ENCODE data around the gene OR6J1.
A peak's percentile ranks its signal among the peaks of the same experiment; 100 is the strongest.

OR6J1 gene

GRCh38 chr14:22650046-22650739 lies 6.0 kb upstream of the OR6J1 start:
- Histone ChIP-seq H3K27ac (ENCODE audit: extremely low read depth, low read depth, low read length) (no peak overlapping the region), H3K36me3 (ENCODE audit: control insufficient read depth in 2 of 2, insufficient read depth in 1 of 2, low read length in 2 of 2) (no peaks in the 10 kb centered on the region), H3K9me3 (ENCODE audit: control insufficient read depth, insufficient read depth, low read depth, low read length) (no peaks in the 10 kb centered on the region), H3K4me1 (ENCODE audit: control insufficient read depth, insufficient read depth, low read length) (peaks cover 2% of the 10 kb centered on the region; the same call in 1 of the 2 replicates), H3K4me3 (ENCODE audit: low read depth, low read length) (no peak overlapping the region)
- ChIA-PET POLR2A (interaction anchor here (0.6 to 1.3 kb wide), 2 partner anchors 14 to 1149 kb away, joined by 4 to 8 read pairs; no protein-coding TSS in a partner anchor), CTCF (interaction anchor here (0.5 to 4.9 kb wide), 3 partner anchors 68 to 163 kb away, joined by 3 to 91 read pairs (median 4); no protein-coding TSS in a partner anchor)
- no peak for TF ChIP-seq ZNF776 (tag by site-specific recombination; IDR thresholded peaks at IDR 0.05; ENCODE audit: borderline replicate concordance)
- no peak for TF ChIP-seq ZNF610 (tag by site-specific recombination; IDR thresholded peaks at IDR 0.05; ENCODE audit: borderline replicate concordance)
- no peak for TF ChIP-seq ZNF645 (tag by site-specific recombination; IDR thresholded peaks at IDR 0.05)
- TF ChIP-seq ZNF157 (tag by site-specific recombination; IDR thresholded peaks at IDR 0.05), result no peak
- TF ChIP-seq ZNF768 (tag by site-specific recombination; IDR thresholded peaks at IDR 0.05), result no peak
- no peak for TF ChIP-seq ZNF513 (tag by site-specific recombination; IDR thresholded peaks at IDR 0.05)
- no peak for TF ChIP-seq ZNF10 (tag by site-specific recombination; IDR thresholded peaks at IDR 0.05)
- TF ChIP-seq ZNF18 (tag by site-specific recombination; IDR thresholded peaks at IDR 0.05), result no peak
- TF ChIP-seq ZFP3 (tag by site-specific recombination; IDR thresholded peaks at IDR 0.05; ENCODE audit: low read depth), result no peak
- no peak for TF ChIP-seq INSM2 (tag by site-specific recombination; IDR thresholded peaks at IDR 0.05)
- no peak for TF ChIP-seq KLF1 (tag by site-specific recombination; IDR thresholded peaks at IDR 0.05)
- no peak for TF ChIP-seq ZNF175 (tag by site-specific recombination; IDR thresholded peaks at IDR 0.05)
- TF ChIP-seq HOXA7 (CRISPR knock-in tag; IDR thresholded peaks at IDR 0.05; ENCODE audit: borderline replicate concordance), result no peak
- peak; percentile 56; the same call in 1 of the 2 replicates for TF ChIP-seq PRDM10 (tag by site-specific recombination; IDR thresholded peaks at IDR 0.05)
- no peak for TF ChIP-seq ZNF426 (tag by site-specific recombination; IDR thresholded peaks at IDR 0.05)
- peak; percentile 13; the same call in 1 of the 2 replicates for TF ChIP-seq ZBTB17 (tag by site-specific recombination; IDR thresholded peaks at IDR 0.05)
- no peak for TF ChIP-seq MZF1 (tag by site-specific recombination; IDR thresholded peaks at IDR 0.05; ENCODE audit: borderline replicate concordance)
- no peak for TF ChIP-seq ZNF530 (tag by site-specific recombination; IDR thresholded peaks at IDR 0.05; ENCODE audit: low read depth)
- TF ChIP-seq ZNF248 (tag by site-specific recombination; IDR thresholded peaks at IDR 0.05), result no peak
- TF ChIP-seq ZNF791 (tag by site-specific recombination; IDR thresholded peaks at IDR 0.05), result no peak
- peak; percentile 53 for TF ChIP-seq OSR2 (tag by site-specific recombination; IDR thresholded peaks at IDR 0.05)
- TF ChIP-seq ZNF449 (tag by site-specific recombination; IDR thresholded peaks at IDR 0.05), result no peak
- 0 out of 2 replicates have a peak, but pooled peaks have one; percentile 12 for TF ChIP-seq ZBTB20 (tag by site-specific recombination; IDR thresholded peaks at IDR 0.05)
- no peak for TF ChIP-seq ZNF302 (tag by site-specific recombination; IDR thresholded peaks at IDR 0.05; ENCODE audit: low read depth)
- no peak for TF ChIP-seq ZFP69B (tag by site-specific recombination; IDR thresholded peaks at IDR 0.05)
- TF ChIP-seq ZNF16 (tag by site-specific recombination; IDR thresholded peaks at IDR 0.05; ENCODE audit: low read depth), result no peak
- TF ChIP-seq OVOL3 (tag by site-specific recombination; IDR thresholded peaks at IDR 0.05), result no peak
